ENCODE measurements around the gene ADARB2. TPM values are rescaled to one million over a fixed set of nuclear protein-coding genes. Genes with fewer than 3 reads are reported as not detected.

ADARB2 gene
- total RNA-seq, 4 donors from 2014 or later, result 1.3 to 5.4 (median 1.8) TPM

DNA sequence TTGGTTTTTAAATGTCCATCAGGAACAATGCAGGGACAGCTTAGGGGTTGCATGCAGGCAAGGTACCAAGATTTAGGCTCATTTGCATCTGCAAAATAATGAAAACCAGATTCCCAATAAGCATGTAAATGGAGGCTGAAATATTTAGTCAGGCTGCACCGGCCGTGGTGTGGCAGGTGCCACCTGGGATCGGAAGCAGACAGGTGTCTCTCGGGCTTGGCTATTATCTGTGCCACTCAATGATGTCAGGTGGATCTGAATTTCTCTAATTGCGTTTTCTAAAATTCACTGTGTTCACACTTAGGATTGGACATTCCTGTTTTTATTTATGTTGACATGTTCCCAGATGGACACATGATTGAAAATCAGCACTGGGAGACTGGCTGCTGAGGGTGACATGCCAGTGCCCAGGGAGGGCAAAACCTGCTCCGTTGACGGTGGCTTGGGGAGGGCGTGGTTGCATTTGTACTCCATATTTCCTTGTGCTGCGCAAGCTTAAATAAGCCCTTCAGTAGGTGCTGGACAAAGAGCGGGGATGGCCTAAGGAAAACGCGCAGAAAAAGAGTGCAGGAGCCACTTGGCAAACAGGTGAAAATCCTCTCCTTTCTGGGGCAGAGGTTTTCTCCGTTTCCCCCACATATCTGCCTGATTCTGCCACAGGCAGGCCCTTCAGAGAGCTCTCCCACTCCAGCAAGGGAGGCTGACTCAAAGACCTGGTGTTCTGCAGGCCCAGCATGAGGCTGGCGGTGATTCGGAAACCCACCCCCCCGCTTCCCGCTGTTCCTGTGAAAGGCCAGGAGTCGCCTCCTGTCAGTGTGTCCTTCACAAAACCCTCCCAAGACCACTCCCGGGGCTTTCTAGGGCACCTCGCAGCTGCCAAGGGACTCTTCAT, 538.6 kb downstream of the ADARB2 start:
- no peak for ATAC-seq
- TF ChIP-seq EP300 (IDR thresholded peaks at IDR 0.05) (no peak), POLR2AphosphoS5 (IDR thresholded peaks at IDR 0.05) (no peak), POLR2A (IDR thresholded peaks at IDR 0.05) (no peak)
- TF ChIP-seq, protein P1, sequence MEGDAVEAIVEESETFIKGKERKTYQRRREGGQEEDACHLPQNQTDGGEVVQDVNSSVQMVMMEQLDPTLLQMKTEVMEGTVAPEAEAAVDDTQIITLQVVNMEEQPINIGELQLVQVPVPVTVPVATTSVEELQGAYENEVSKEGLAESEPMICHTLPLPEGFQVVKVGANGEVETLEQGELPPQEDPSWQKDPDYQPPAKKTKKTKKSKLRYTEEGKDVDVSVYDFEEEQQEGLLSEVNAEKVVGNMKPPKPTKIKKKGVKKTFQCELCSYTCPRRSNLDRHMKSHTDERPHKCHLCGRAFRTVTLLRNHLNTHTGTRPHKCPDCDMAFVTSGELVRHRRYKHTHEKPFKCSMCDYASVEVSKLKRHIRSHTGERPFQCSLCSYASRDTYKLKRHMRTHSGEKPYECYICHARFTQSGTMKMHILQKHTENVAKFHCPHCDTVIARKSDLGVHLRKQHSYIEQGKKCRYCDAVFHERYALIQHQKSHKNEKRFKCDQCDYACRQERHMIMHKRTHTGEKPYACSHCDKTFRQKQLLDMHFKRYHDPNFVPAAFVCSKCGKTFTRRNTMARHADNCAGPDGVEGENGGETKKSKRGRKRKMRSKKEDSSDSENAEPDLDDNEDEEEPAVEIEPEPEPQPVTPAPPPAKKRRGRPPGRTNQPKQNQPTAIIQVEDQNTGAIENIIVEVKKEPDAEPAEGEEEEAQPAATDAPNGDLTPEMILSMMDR (IDR thresholded peaks at IDR 0.05), result no peak
- Histone ChIP-seq H3K27me3 (peaks cover 38% of the 10 kb centered on the region), H3K4me1 (no peaks in the 10 kb centered on the region), H3K27ac (no peak overlapping the region), H3K36me3 (no peaks in the 10 kb centered on the region), H3K9me3 (no peaks in the 10 kb centered on the region), H3K4me3 (no peak overlapping the region)
- WGBS, 2 donors (ENCODE audit: low coverage in 1 of 2), result 64 to 77% methylated on average over 3 to 8 of the region's 20 CpGs

DNA sequence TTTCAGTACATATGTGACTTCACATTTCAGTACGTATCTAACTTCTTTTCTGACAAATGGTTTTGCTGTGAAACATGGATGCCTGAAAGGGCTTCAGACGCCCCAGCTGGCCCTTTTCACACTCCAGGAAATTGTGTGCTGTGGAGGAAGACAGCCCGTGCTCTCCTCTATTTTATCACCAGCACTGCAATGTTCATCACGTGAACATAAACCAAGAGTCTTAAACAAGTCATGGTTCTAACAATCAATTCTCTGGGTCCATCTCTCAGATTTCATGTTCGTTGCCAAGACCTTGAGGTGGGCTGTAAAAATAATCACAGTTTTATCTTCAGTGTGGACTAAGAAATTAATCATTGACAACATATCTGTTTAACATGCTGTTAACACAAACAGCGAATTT, 539.9 kb downstream of the ADARB2 start:
- TF ChIP-seq EP300 (IDR thresholded peaks at IDR 0.05) (no peak), POLR2AphosphoS5 (IDR thresholded peaks at IDR 0.05) (no peak), POLR2A (IDR thresholded peaks at IDR 0.05) (no peak)
- TF ChIP-seq, protein P1 (IDR thresholded peaks at IDR 0.05), result no peak
- Histone ChIP-seq H3K9me3 (no peaks in the 10 kb centered on the region), H3K4me1 (no peaks in the 10 kb centered on the region), H3K27ac (no peak overlapping the region), H3K27me3 (peaks cover 38% of the 10 kb centered on the region), H3K36me3 (no peaks in the 10 kb centered on the region), H3K4me3 (no peak overlapping the region)
- no peak for ATAC-seq
- 13 to 38% methylated on average over 4 to 5 of the region's 6 CpGs for WGBS, 2 donors (ENCODE audit: low coverage in 1 of 2)

DNA sequence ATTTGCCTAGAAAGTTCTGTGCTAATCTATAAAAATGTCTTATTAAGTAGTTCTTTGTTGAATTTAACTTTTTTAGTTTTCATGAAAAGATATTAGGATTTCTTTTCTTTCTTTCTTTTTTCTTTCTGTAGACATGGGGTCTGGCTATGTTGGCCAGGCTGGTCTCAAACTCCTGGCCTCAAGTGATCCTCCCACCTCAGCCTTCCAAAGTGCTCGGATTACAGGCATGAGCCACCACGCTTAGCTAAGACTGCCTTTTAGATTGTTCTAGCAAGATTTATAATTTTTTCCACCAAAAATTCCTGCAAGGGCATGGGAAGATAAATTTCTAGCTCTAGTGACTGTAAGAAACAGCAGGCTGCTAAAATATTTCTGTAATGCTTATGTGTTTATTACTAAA, 540.7 kb downstream of the ADARB2 start:
- TF ChIP-seq POLR2A (IDR thresholded peaks at IDR 0.05) (no peak), EP300 (IDR thresholded peaks at IDR 0.05) (no peak), POLR2AphosphoS5 (IDR thresholded peaks at IDR 0.05) (no peak)
- TF ChIP-seq, protein P1 (IDR thresholded peaks at IDR 0.05), result no peak
- H3K36me3 ChIP-seq, result no peaks in the 10 kb centered on the region
- no peaks in the 10 kb centered on the region for H3K9me3 ChIP-seq
- H3K4me1 ChIP-seq, result no peaks in the 10 kb centered on the region
- peaks cover 38% of the 10 kb centered on the region for H3K27me3 ChIP-seq
- no peak overlapping the region for H3K4me3 ChIP-seq
- 63 to 100% methylated on average over 1 to 2 of the region's 2 CpGs for WGBS, 2 donors (ENCODE audit: low coverage in 1 of 2)
- H3K27ac ChIP-seq, result no peak overlapping the region
- no peak for ATAC-seq

DNA sequence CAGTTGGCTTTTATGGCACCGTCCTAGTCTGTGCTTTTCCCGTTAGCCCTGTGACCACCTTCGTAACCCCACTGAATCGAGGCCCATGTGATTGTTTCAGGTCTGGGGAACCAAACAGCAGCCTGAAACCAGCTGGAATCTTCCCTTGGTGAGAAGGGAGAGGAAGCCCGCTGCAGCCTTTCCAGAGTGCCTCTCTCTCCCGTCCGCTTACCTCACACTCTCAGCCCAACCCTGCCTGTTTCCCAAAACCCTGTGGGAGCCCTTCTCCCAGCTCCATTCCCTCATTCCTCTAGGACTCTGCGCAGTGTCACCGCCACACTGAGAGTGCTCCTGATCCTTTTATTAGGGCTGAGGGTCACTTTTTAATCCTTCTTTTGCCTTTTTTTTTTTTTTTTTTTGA, 541.5 kb downstream of the ADARB2 start:
- Histone ChIP-seq H3K36me3 (no peaks in the 10 kb centered on the region), H3K4me1 (no peaks in the 10 kb centered on the region), H3K27me3 (peaks cover 45% of the 10 kb centered on the region), H3K4me3 (no peak overlapping the region), H3K9me3 (no peaks in the 10 kb centered on the region), H3K27ac (no peak overlapping the region)
- TF ChIP-seq, protein P1 (IDR thresholded peaks at IDR 0.05), result no peak
- TF ChIP-seq POLR2AphosphoS5 (IDR thresholded peaks at IDR 0.05), result no peak
- no peak for TF ChIP-seq EP300 (IDR thresholded peaks at IDR 0.05)
- TF ChIP-seq POLR2A (IDR thresholded peaks at IDR 0.05), result no peak
- ATAC-seq, result no peak
- 75 to 78% methylated on average over 8 to 9 of the region's 9 CpGs for WGBS, 2 donors (ENCODE audit: low coverage in 1 of 2)

DNA sequence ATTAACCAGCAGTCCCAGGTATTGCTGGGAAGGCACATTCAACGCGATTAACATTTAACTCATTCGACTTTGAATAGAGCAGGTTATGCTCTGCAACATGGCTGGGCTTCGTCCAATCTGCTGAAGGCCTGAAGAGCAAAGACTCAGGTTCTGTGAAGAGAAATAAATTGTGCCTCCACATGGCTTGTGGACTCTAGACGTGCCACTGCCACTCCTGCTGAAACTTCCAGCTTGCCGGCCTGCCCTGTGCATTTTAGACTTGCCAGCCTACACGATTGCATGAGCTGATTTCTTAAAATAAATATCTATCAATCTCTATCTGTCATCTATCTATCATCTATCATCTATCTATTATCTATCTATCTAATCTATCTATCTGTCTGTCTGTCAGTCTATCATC, 543.2 kb downstream of the ADARB2 start:
- Histone ChIP-seq H3K4me1 (no peaks in the 10 kb centered on the region), H3K27ac (no peak overlapping the region), H3K27me3 (peaks cover 42% of the 10 kb centered on the region), H3K36me3 (no peaks in the 10 kb centered on the region), H3K4me3 (no peak overlapping the region), H3K9me3 (no peaks in the 10 kb centered on the region)
- no peak for ATAC-seq
- TF ChIP-seq, protein P1 (IDR thresholded peaks at IDR 0.05), result no peak
- no peak for TF ChIP-seq POLR2A (IDR thresholded peaks at IDR 0.05)
- no peak for TF ChIP-seq EP300 (IDR thresholded peaks at IDR 0.05)
- TF ChIP-seq POLR2AphosphoS5 (IDR thresholded peaks at IDR 0.05), result no peak
- 71 to 80% methylated on average over 7 of the region's 7 CpGs for WGBS, 2 donors (ENCODE audit: low coverage in 1 of 2)
